HG03139 (cell line): Measurements from ENCODE around the gene ZBTB32.
A peak's percentile ranks its signal among the peaks of the same experiment; 100 is the strongest.

ENCODE experiments used
- ATAC-seq: cut with Tn5 transposase; IDR thresholded peaks from one replicate; pipeline ENCODE4 v1.9.1; 2021; ENCODE audit not compliant: unreplicated experiment

The ZBTB32 gene

GRCh38 chr19:35734273-35734672, 29.9 kb downstream of the ZBTB32 start:
- ATAC-seq: no peak

GRCh38 chr19:35734889-35735288, 30.5 kb downstream of the ZBTB32 start:
- ATAC-seq: no peak

- ATAC-seq: no peak
Measured at GRCh38 chr19:35736913-35737886, 32.8 kb downstream of the ZBTB32 start.

GRCh38 chr19:35738021-35738886, 33.9 kb downstream of the ZBTB32 start:
- ATAC-seq: no peak

- no peak for ATAC-seq
Measured at GRCh38 chr19:35738887-35739229, 34.5 kb downstream of the ZBTB32 start.

- ATAC-seq: no peak
Measured at GRCh38 chr19:35739275-35740107, 35.1 kb downstream of the ZBTB32 start.

- ATAC-seq: no peak
Measured at GRCh38 chr19:35740108-35740422, 35.7 kb downstream of the ZBTB32 start.

- ATAC-seq: peak; percentile 46
Measured at GRCh38 chr19:35740423-35741202, 36.3 kb downstream of the ZBTB32 start.

- no peak for ATAC-seq
Measured at GRCh38 chr19:35741203-35741515, 36.8 kb downstream of the ZBTB32 start.

GRCh38 chr19:35742121-35742724, 37.9 kb downstream of the ZBTB32 start, which contains the start of gene IGFLR1:
Gene IGFLR1 (minus strand): TSS chr19:35742452. CDS start chr19:35741180, 1,272 bp downstream.
- no peak for ATAC-seq

GRCh38 chr19:35743640-35744429, 39.5 kb downstream of the ZBTB32 start:
- ATAC-seq: no peak

GRCh38 chr19:35744430-35745327, 40.3 kb downstream of the ZBTB32 start:
- no peak for ATAC-seq

GRCh38 chr19:35745328-35746086, 41.1 kb downstream of the ZBTB32 start, which contains the start of the genes PSENEN and U2AF1L4:
Gene PSENEN (plus strand): TSS chr19:35745651. CDS start chr19:35745931, 280 bp downstream.
Gene U2AF1L4 (minus strand): TSS chr19:35745418. CDS start chr19:35745391, 27 bp downstream.
- peak; percentile 35 for ATAC-seq

- ATAC-seq: no peak
Measured at GRCh38 chr19:35746087-35746462, 41.7 kb downstream of the ZBTB32 start.

GRCh38 chr19:35746531-35746930, 42.2 kb downstream of the ZBTB32 start:
- no peak for ATAC-seq

- ATAC-seq: peak; percentile 62
Measured at GRCh38 chr19:35748106-35749020, 44.0 kb downstream of the ZBTB32 start, which contains the start of gene LIN37. Gene LIN37 (plus strand): TSS chr19:35748576. CDS start chr19:35748725, 149 bp downstream.
